ENCODE measurements around the gene OSBPL8. TPM values are rescaled to one million over a fixed set of nuclear protein-coding genes. Genes with fewer than 3 reads are reported as not detected.

The OSBPL8 gene
- total and polyA plus RNA-seq, 8 donors: 7.7 to 147 (median 29.4) TPM

- no peaks in the 10 kb centered on the region for H3K9me3 ChIP-seq
- no peaks in the 10 kb centered on the region for H3K36me3 ChIP-seq
- peak in 1 of 2 donors; percentile 16 for DNase-seq
- H3K27me3 ChIP-seq: no peaks in the 10 kb centered on the region
- intact Hi-C loops (cut with DNase I; ENCODE audit: low total_unique reads): no loop called here
- H3K27ac ChIP-seq: no peak overlapping the region
- H3K4me1 ChIP-seq: peaks cover 0 to 23% (median 8%) of the 10 kb centered on the region in 4 donors
- no peak for TF ChIP-seq EP300 (IDR thresholded peaks at IDR 0.05)
- TF ChIP-seq, protein P1, sequence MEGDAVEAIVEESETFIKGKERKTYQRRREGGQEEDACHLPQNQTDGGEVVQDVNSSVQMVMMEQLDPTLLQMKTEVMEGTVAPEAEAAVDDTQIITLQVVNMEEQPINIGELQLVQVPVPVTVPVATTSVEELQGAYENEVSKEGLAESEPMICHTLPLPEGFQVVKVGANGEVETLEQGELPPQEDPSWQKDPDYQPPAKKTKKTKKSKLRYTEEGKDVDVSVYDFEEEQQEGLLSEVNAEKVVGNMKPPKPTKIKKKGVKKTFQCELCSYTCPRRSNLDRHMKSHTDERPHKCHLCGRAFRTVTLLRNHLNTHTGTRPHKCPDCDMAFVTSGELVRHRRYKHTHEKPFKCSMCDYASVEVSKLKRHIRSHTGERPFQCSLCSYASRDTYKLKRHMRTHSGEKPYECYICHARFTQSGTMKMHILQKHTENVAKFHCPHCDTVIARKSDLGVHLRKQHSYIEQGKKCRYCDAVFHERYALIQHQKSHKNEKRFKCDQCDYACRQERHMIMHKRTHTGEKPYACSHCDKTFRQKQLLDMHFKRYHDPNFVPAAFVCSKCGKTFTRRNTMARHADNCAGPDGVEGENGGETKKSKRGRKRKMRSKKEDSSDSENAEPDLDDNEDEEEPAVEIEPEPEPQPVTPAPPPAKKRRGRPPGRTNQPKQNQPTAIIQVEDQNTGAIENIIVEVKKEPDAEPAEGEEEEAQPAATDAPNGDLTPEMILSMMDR (IDR thresholded peaks at IDR 0.05): no peak
- no peak for TF ChIP-seq POLR2A (IDR thresholded peaks at IDR 0.05)
- no peak for TF ChIP-seq POLR2AphosphoS5 (IDR thresholded peaks at IDR 0.05)
- no peak overlapping the region for H3K4me3 ChIP-seq
- 57 to 73% (median 69%) methylated on average over 5 of the region's 5 CpGs for WGBS, 5 donors
Measured at GRCh38 chr12:76464631-76465166, 94.9 kb downstream of the OSBPL8 start.

GRCh38 chr12:76462668-76463224 lies 96.8 kb downstream of the OSBPL8 start:
- Histone ChIP-seq H3K27ac (no peak overlapping the region), H3K27me3 (no peaks in the 10 kb centered on the region), H3K9me3 (no peaks in the 10 kb centered on the region), H3K4me3 (no peak overlapping the region), H3K36me3 (no peaks in the 10 kb centered on the region), H3K4me1 (peaks cover 0 to 19% (median 8%) of the 10 kb centered on the region in 4 donors)
- intact Hi-C loops (cut with DNase I; ENCODE audit: low total_unique reads): no loop called here
- 70 to 90% (median 82%) methylated on average over 2 of the region's 2 CpGs for WGBS, 5 donors
- TF ChIP-seq EP300 (IDR thresholded peaks at IDR 0.05) (no peak), POLR2AphosphoS5 (IDR thresholded peaks at IDR 0.05) (no peak), POLR2A (IDR thresholded peaks at IDR 0.05) (no peak)
- TF ChIP-seq, protein P1 (IDR thresholded peaks at IDR 0.05): no peak
- DNase-seq: no peak

DNA sequence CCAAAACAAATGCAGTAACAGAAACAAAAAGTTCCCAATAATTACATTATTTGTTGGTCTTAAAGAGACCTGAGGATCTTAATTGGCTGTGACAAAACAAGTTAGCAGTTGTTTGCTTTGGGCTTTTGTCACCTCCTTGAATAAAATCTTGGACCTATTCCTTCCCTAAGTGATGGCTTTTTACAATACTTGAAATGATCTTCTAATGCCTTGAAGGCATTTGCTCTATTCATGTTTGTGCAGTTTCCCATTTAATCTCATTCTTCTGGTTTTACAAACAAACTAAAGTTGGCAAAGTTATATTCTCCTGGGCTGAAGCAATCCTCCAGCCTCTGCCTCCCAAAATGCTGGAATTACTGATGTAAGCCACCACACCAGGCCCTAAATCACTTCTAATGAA lies 98.8 kb downstream of the OSBPL8 start:
- no peak for DNase-seq
- Histone ChIP-seq H3K27me3 (no peaks in the 10 kb centered on the region), H3K4me1 (peaks cover 0 to 21% (median 12%) of the 10 kb centered on the region in 4 donors), H3K4me3 (no peak overlapping the region), H3K27ac (no peak overlapping the region), H3K9me3 (no peaks in the 10 kb centered on the region), H3K36me3 (no peaks in the 10 kb centered on the region)
- intact Hi-C loops (cut with DNase I; ENCODE audit: low total_unique reads): no loop called here
- TF ChIP-seq, protein P1 (IDR thresholded peaks at IDR 0.05): no peak
- no peak for TF ChIP-seq POLR2A (IDR thresholded peaks at IDR 0.05)
- TF ChIP-seq EP300 (IDR thresholded peaks at IDR 0.05): no peak
- TF ChIP-seq POLR2AphosphoS5 (IDR thresholded peaks at IDR 0.05): no peak

DNA sequence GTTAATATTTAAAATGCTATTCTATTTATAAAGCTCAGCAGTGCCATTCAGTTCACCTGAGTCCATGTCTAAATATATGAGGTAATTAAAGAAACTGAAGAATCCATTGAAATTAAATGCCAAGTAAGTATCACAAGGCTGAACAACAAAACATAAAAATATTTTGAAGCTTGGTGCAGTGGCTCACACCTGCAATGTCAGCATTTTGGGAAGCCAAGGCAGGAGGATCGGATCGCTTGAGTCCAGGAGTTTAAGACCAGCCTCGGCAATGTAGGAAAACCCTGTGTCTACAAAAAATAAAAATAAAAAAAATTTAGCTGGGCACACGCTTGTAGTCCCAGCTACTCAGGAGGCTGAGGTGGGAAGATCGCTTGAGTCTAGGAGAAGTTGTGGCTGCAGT lies 101.8 kb downstream of the OSBPL8 start:
- WGBS, 5 donors: 74 to 92% (median 89%) methylated on average over 5 of the region's 5 CpGs
- DNase-seq: no peak
- no peak overlapping the region for H3K27ac ChIP-seq
- TF ChIP-seq POLR2A (IDR thresholded peaks at IDR 0.05) (no peak), POLR2AphosphoS5 (IDR thresholded peaks at IDR 0.05) (no peak), EP300 (IDR thresholded peaks at IDR 0.05) (no peak)
- TF ChIP-seq, protein P1 (IDR thresholded peaks at IDR 0.05): no peak
- H3K9me3 ChIP-seq: no peaks in the 10 kb centered on the region
- intact Hi-C loops (cut with DNase I; ENCODE audit: low total_unique reads): no loop called here
- no peaks in the 10 kb centered on the region for H3K27me3 ChIP-seq
- no peak overlapping the region for H3K4me3 ChIP-seq
- peaks cover 0 to 20% (median 6%) of the 10 kb centered on the region in 4 donors for H3K4me1 ChIP-seq
- H3K36me3 ChIP-seq: no peaks in the 10 kb centered on the region

All from stomach (tissue), 9 donors.